ENCODE measurements around the gene CCDC12. TPM values are rescaled to one million over a fixed set of nuclear protein-coding genes. Genes with fewer than 3 reads are reported as not detected.

Gene CCDC12
- total and polyA plus RNA-seq, 12 donors = 33.2 to 145 (median 70.0) TPM

- Histone ChIP-seq H3K9me3 (replicated peaks in 1 of 3) (no peaks in the 10 kb centered on the region), H3K27me3 (no peaks in the 10 kb centered on the region), H3K4me3 (no peak overlapping the region), H3K4me1 (replicated peaks in 1 of 2) (peaks cover 0 to 4% of the 10 kb centered on the region in 2 donors), H3K27ac (no peak overlapping the region), H3K36me3 (replicated peaks in 1 of 2) (no peaks in the 10 kb centered on the region)
- DNase-seq = no peak
- intact Hi-C loops (cut with DNase I) = no loop called here
- 88 to 94% (median 90%) methylated on average over 3 to 4 of the region's 4 CpGs for whole genome bisulfite sequencing, 4 donors
- TF ChIP-seq CTCF (IDR thresholded peaks at IDR 0.05) = no peak
- no peak for TF ChIP-seq POLR2A (IDR thresholded peaks at IDR 0.05)
These were observed 12.1 kb upstream of the CCDC12 start for GRCh38 chr3:46988616-46989015.

- Histone ChIP-seq H3K4me3 (no peak overlapping the region), H3K4me1 (replicated peaks in 1 of 2) (peaks cover 0 to 4% of the 10 kb centered on the region in 2 donors), H3K9me3 (replicated peaks in 1 of 3) (no peaks in the 10 kb centered on the region), H3K27me3 (no peaks in the 10 kb centered on the region), H3K36me3 (replicated peaks in 1 of 2) (no peaks in the 10 kb centered on the region), H3K27ac (peak overlapping the region in 1 of 5 donors; percentile 58)
- intact Hi-C loops (cut with DNase I) = no loop called here
- WGBS, 4 donors = 53 to 68% (median 64%) methylated on average over 7 to 16 of the region's 16 CpGs
- peak in 2 of 7 donors; percentile 51 to 55 for DNase-seq
- TF ChIP-seq POLR2A (IDR thresholded peaks at IDR 0.05) (no peak), CTCF (IDR thresholded peaks at IDR 0.05) (no peak)
These were observed 11.3 kb upstream of the CCDC12 start for GRCh38 chr3:46987743-46988401.

- Histone ChIP-seq H3K36me3 (replicated peaks in 1 of 2) (no peaks in the 10 kb centered on the region), H3K9me3 (replicated peaks in 1 of 3) (no peaks in the 10 kb centered on the region), H3K27ac (no peak overlapping the region), H3K4me1 (replicated peaks in 1 of 2) (peaks cover 0 to 4% of the 10 kb centered on the region in 2 donors), H3K4me3 (no peak overlapping the region), H3K27me3 (no peaks in the 10 kb centered on the region)
- WGBS, 4 donors = 81 to 91% (median 86%) methylated on average over 6 to 9 of the region's 9 CpGs
- intact Hi-C loops (cut with DNase I) = no loop called here
- no peak for TF ChIP-seq POLR2A (IDR thresholded peaks at IDR 0.05)
- TF ChIP-seq CTCF (IDR thresholded peaks at IDR 0.05) = no peak
- DNase-seq = no peak
These were observed 10.8 kb upstream of the CCDC12 start for GRCh38 chr3:46987319-46987742.

- WGBS, 4 donors = 65 to 100% (median 84%) methylated on average over 1 to 3 of the region's 3 CpGs
- H3K27ac ChIP-seq = no peak overlapping the region
- peaks cover 0 to 4% of the 10 kb centered on the region in 2 donors for H3K4me1 ChIP-seq (replicated peaks in 1 of 2)
- TF ChIP-seq CTCF (IDR thresholded peaks at IDR 0.05) (no peak), POLR2A (IDR thresholded peaks at IDR 0.05) (no peak)
- no peak for DNase-seq
- no peaks in the 10 kb centered on the region for H3K9me3 ChIP-seq (replicated peaks in 1 of 3)
- H3K27me3 ChIP-seq = no peaks in the 10 kb centered on the region
- intact Hi-C loops (cut with DNase I) = no loop called here
- H3K36me3 ChIP-seq (replicated peaks in 1 of 2) = no peaks in the 10 kb centered on the region
- no peak overlapping the region for H3K4me3 ChIP-seq
These were observed 10.3 kb upstream of the CCDC12 start for GRCh38 chr3:46986782-46987310.

Measured in adrenal gland (tissue), 12 donors.